Endothelial cell of umbilical vein (primary cell): ENCODE results near the gene CEACAM4.

ENCODE experiments used
- CTCF ChIP-seq, 2 donors: IDR thresholded peaks; 1 replicate in 1 of 2; 2 replicates in 1 of 2; pipeline ENCODE4 v1.5.1; 2011; ENCODE audit warnings: low read length in 2 of 2, mild to moderate bottlenecking in 2 of 2, moderate library complexity in 2 of 2, control low read depth in 1 of 2, inconsistent platforms in 1 of 2, low read depth in 1 of 2; ENCODE audit not compliant: insufficient read depth in 1 of 2; ENCODE audit errors: extremely low read depth in 1 of 2
- EZH2 ChIP-seq: IDR thresholded peaks from 2 replicates; pipeline ENCODE4 v1.6.1; 2012; ENCODE audit warnings: borderline replicate concordance, low read depth, mild to moderate bottlenecking, moderate library complexity, low read length, inconsistent platforms; ENCODE audit not compliant: severe bottlenecking
- JUN ChIP-seq: IDR thresholded peaks from 2 replicates; pipeline ENCODE4 v1.6.1; 2011; ENCODE audit warnings: borderline replicate concordance, low read depth; ENCODE audit not compliant: insufficient read length, insufficient read depth
- MAX ChIP-seq: IDR thresholded peaks from 2 replicates; pipeline ENCODE4 v1.6.1; 2011; ENCODE audit not compliant: insufficient read depth, insufficient read length
- MYC ChIP-seq: IDR thresholded peaks from one replicate; pipeline ENCODE4 v1.6.1; 2011; ENCODE audit warnings: mild to moderate bottlenecking, low read depth, low read length
- POLR2A ChIP-seq: IDR thresholded peaks from 2 replicates; pipeline ENCODE4 v1.6.1; 2012; ENCODE audit warnings: low read depth, mild to moderate bottlenecking, control low read depth, low read length
- POLR2AphosphoS5 ChIP-seq: IDR thresholded peaks from 2 replicates; pipeline ENCODE4 v1.6.1; 2012; ENCODE audit warnings: low read depth, mild to moderate bottlenecking, control low read depth, low read length, moderate library complexity; ENCODE audit not compliant: insufficient read depth

GRCh38 chr19:41615207-41615606, 11.7 kb downstream of the CEACAM4 start:
- TF ChIP-seq POLR2A (no peak), POLR2AphosphoS5 (no peak), CTCF (IDR thresholded peaks at IDR 0.05; ENCODE audit: extremely low read depth in 1 of 2, insufficient read depth in 1 of 2, low read depth in 1 of 2, low read length in 2 of 2) (no peak), MYC (no peak), EZH2 (no peak), MAX (no peak), JUN (no peak)
